CD4-positive, alpha-beta T cell treated with Interleukin-12 subunit alpha and Interleukin-12 subunit beta, for 1 hour (primary cell): ENCODE measurements around the gene SYNE2.
"Not testable (repeated sequence)": the region's sequence is repeated elsewhere in the genome, so short reads cannot be mapped to it uniquely, and the experiment has no call there.

Experiments used
- DNase-seq: peaks from one replicate; pipeline ENCODE4 v3.0.0-alpha.2; 2020

SYNE2 gene

GRCh38 chr14:64149921-64150320 is 297.1 kb downstream of the SYNE2 start:
- no peak for DNase-seq

- no peak for DNase-seq
These were observed 305.8 kb downstream of the SYNE2 start for GRCh38 chr14:64158608-64159007.

GRCh38 chr14:64159588-64159987 is 306.8 kb downstream of the SYNE2 start:
- DNase-seq: no peak

DNA sequence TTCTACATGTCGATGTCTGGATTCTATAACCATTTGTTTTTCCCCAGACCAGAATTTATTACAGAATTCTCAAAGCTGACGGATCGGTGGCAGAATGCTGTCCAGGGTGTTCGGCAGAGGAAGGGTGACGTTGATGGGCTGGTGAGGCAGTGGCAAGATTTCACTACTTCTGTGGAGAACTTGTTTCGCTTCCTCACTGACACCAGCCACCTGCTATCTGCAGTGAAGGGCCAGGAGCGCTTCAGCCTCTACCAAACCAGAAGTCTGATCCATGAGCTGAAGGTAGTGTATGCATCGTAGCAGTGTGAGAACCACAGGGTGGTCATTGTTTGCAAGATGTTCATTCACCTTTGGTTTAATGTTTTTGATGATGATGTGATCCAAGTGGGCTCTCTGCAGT is 317.4 kb downstream of the SYNE2 start:
- DNase-seq: no peak

DNA sequence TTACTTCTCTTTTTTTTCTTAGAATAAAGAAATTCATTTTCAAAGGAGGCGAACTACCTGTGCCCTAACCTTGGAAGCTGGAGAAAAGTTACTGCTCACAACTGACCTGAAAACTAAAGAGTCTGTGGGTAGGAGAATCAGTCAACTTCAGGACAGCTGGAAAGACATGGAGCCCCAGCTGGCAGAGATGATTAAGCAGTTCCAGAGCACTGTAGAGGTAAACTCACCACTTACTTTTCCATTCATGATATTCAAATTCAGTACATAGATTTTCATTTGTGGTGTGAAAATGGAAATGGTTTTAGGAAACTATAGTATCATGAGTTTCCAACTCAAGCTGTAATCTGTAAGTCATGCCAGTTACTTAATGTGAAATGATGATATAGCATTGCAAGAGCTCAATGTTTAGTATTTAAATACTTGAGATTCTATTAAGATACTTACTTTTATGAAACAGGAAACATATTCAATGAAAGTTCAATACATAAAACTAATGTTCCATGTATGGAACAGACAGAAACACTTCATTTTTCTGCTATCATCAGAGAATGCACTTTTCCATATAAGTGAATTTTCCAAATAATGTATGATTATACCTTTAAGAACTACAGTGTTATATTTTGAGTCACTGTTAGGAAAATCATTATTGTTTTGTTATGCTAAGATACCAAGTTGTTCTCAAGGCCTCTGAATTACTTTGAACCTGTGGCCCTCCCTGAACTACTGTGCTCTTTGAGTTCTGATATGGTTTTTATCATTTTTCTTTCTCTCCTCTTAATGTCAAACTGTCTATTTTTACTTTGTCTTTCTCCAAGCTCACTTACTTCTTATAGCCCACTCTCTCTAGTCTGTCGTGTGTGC is 322.3 kb downstream of the SYNE2 start:
- no peak for DNase-seq

GRCh38 chr14:64176330-64176729 is 323.5 kb downstream of the SYNE2 start:
- no peak for DNase-seq

GRCh38 chr14:64178814-64179213 is 326.0 kb downstream of the SYNE2 start:
- DNase-seq: no peak

GRCh38 chr14:64182908-64183307 is 330.1 kb downstream of the SYNE2 start:
- DNase-seq: not testable (repeated sequence)

- no peak for DNase-seq
These were observed 331.4 kb downstream of the SYNE2 start for GRCh38 chr14:64184103-64184729.

DNA sequence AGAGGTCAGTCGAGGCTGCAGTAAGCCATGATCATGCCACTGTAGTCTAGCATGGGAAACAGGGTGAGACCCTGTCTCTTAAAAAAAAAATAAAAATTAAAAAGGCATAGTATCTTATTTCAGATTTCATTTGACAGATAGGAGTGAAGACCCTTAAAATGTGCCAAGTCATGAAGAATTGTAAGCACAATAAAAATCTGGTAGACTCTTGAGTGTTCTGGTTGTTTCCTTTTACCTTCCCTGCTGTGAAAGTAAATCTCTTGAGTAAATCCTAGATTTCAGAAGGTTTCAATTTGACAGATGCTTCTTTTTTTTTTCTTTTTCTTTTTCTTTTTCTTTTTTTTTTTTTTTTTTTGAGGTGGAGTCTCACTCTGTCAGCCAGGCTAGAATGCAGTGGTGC is 332.4 kb downstream of the SYNE2 start:
- DNase-seq: no peak

DNA sequence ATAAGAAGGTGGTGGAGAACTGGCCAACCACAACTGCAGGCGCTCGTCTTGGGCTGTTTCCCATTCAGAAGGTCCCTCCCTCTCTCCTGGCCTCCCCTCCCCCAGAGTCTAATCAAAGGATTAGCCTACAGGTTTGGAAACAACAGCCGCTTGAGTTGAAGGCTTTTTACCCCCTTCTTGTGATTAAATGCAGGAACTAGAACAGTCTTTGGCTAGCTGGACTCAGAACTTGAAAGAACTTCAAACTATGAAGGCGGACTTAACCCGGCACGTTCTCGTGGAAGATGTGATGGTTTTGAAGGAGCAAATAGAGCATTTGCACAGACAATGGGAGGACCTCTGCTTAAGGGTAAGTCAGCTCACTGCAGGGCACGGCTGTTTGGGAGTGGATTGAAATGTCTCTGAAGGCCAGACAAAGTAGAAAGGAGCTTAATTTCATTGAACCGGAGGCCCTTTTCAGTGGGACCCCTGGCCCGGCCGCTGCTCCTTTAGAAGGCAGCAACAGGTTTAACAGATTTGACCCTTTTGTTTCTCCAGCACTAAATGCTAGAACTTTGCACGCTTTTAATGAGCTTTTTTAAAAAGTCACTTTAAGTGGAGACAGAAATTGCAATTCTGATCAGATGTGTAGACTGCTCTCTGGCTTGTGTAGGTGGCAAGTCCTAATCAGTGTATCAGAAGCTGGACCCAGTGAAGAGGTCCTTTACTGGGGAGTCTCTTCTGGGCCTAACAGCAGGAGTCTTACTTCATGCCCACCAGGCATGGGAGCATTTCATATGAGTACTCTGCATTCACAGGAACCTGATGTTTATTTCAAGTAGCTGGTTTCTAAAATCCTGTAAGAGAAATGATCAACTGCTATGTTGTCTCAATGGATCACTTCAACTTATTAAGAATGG is 333.7 kb downstream of the SYNE2 start:
- no peak for DNase-seq

DNA sequence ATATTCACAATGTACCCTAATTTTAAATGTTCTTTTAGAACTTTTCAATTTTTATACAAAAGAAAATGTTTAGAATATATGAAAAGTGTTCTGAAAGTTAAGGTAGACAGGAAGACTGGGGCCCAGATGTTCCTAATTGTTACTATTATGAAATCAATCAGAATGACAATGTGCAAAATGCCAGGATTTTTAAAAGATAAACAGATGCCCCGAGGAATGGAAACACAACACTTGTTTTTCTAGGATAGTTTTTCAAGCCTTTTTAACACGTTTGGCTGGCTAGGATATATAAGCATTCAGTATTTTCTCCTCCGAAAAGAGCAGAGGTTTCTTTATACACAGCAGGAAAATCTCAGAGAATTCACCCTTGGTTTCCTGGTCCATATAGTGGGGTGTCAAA is 334.5 kb downstream of the SYNE2 start:
- no peak for DNase-seq

- DNase-seq: no peak
These were observed 338.2 kb downstream of the SYNE2 start for GRCh38 chr14:64190974-64191502.

- DNase-seq: no peak
These were observed 339.0 kb downstream of the SYNE2 start for GRCh38 chr14:64191756-64192155.

- DNase-seq: no peak
These were observed 341.0 kb downstream of the SYNE2 start for GRCh38 chr14:64193821-64194220.

GRCh38 chr14:64194404-64194803 is 341.6 kb downstream of the SYNE2 start:
- DNase-seq: no peak

DNA sequence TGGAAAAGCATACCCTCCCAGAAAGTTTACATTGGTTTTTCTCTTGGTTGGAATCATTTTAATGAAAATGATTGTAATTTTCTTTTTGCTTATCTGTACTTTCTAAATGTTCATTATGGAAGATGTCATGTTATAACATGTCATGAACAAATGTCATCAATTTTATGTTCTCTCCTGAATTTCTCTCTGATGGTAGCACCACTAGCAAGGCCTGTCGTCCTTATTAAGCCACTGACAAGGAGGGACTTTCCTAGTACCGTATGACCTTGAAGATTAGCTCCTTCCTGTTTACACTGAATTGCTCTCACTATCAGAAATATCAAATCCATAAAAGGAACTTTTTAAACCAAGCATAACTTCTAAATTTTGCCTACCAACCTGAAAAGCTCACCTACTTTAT is 342.4 kb downstream of the SYNE2 start:
- DNase-seq: peak; percentile 55

DNA sequence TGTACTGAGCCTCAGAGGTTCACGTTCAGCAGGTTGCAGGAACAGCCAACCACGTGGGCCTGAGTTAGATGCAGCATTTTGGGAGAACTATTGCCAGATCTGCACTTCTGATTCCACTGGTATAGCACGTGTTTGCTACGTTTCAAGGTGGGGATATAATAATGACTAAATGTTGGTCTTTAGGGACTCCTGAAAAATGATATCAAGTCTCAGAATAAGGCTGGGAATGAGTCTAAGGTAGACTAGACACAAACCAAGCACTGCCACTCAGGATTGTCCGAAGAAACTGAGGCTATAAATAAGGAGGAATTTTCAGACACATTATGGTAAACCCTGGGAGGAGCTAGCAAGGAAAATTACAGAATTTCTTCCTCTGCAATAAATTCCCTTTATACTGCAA is 343.3 kb downstream of the SYNE2 start:
- no peak for DNase-seq

GRCh38 chr14:64196814-64197411 is 344.1 kb downstream of the SYNE2 start:
- DNase-seq: peak; percentile 33

- no peak for DNase-seq
These were observed 345.2 kb downstream of the SYNE2 start for GRCh38 chr14:64197996-64198395.

DNA sequence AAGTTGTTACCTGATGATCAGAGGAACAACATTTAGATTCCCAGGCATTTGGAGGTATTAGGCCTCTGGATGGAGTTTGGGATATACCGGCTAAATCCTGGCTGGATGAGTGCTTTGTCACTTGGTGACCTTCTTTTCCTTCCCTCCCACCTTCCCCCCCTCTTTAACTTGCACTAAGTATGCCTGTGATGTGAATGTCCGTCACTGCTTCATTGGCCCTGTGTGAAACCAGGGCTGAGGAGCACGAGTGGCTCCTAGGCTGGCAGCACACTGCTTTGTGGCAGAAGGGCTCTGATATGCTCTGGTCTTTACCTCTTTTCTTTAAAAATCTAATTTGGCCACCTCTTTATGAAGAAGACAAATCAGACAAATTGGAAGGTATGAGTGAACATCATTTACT is 345.7 kb downstream of the SYNE2 start:
- no peak for DNase-seq

GRCh38 chr14:64200170-64200569 is 347.4 kb downstream of the SYNE2 start:
- DNase-seq: no peak

- DNase-seq: no peak
These were observed 348.5 kb downstream of the SYNE2 start for GRCh38 chr14:64201296-64201695.
